Neutrophil (primary cell): Measurements from ENCODE around the gene PTPRN2.

Experiments used
- H3K27ac ChIP-seq: fragments of 200-600 bp; sonication (generic); 2 replicates; pipeline ENCODE4 v1.5.1; 2016; ENCODE audit warnings: mild to moderate bottlenecking, moderate library complexity
- H3K27me3 ChIP-seq: fragments of 200-600 bp; sonication (generic); 2 replicates; pipeline ENCODE4 v1.6.0; 2016; ENCODE audit warnings: mild to moderate bottlenecking
- H3K36me3 ChIP-seq: fragments of 200-600 bp; sonication (generic); 2 replicates; pipeline ENCODE4 v1.5.1; 2017
- H3K4me1 ChIP-seq, 2 experiments: fragments of 200-600 bp in 1 of 2; sonication (generic) in 1 of 2; 1 replicate in 1 of 2; 2 replicates in 1 of 2; pipeline versions ENCODE4 v1.5.1 to v1.6.1; 2013 to 2016; ENCODE audit warnings: low read depth in 1 of 2, low read length in 1 of 2, mild to moderate bottlenecking in 1 of 2, moderate library complexity in 1 of 2; ENCODE audit not compliant: control insufficient read depth in 1 of 2, insufficient read depth in 1 of 2
- H3K4me3 ChIP-seq, 2 experiments: fragments of 200-600 bp in 1 of 2; sonication (generic) in 1 of 2; 1 replicate in 1 of 2; 2 replicates in 1 of 2; pipeline ENCODE4 v1.5.1; 2013 to 2016; ENCODE audit warnings: low read depth in 1 of 2, low read length in 1 of 2, mild to moderate bottlenecking in 1 of 2, moderate library complexity in 1 of 2
- H3K9me3 ChIP-seq: fragments of 200-600 bp; sonication (generic); 2 replicates; pipeline ENCODE4 v1.5.1; 2016
- TF ChIP-seq, protein P1 (sequence below): fragments of 200-600 bp; sonication (generic); IDR thresholded peaks from 2 replicates; pipeline ENCODE4 v1.5.1; 2016; ENCODE audit warnings: antibody characterized with exemption

The PTPRN2 gene

DNA sequence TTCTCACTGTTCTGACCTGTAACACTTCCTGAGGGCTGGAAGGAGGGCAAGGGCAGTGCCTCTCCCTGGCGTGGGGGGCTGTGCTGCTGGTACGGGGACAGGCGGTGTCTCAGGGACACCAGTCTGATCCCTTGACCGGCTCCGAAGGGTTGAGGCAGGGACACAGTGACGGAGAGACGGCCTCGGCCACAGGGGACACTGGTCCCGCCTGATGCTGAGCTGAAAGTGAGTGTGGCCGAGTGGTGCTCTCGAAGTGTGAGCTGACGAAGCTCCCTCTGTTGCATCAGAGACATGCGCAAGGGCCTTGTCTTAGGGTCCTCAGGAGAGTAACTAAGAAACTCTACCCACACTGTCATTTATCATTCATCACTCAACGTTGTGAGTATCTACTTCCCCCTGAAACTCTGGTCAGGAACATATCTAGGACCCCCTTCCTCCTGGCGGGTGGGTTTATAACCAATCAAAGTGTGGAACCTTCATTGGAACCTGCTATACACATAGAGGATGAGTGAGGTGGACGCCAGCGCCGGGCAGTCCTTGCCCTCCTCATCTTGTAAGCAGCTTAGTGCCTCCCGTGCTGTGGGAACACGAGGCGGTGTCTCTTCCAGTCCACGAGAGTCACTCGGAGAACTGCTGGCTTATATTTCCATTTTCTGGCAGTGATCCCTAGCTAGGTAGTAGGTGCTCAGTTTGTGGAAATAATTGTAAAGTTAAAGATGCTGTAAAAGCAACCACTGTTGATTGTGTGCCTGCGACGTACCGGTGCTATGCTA, 967.7 kb downstream of the PTPRN2 start:
- Histone ChIP-seq H3K4me3 (no peak overlapping the region), H3K9me3 (no peaks in the 10 kb centered on the region), H3K27ac (no peak overlapping the region), H3K36me3 (no peaks in the 10 kb centered on the region), H3K27me3 (peaks cover 36% of the 10 kb centered on the region), H3K4me1 (no peaks in the 10 kb centered on the region)
- TF ChIP-seq, protein P1, sequence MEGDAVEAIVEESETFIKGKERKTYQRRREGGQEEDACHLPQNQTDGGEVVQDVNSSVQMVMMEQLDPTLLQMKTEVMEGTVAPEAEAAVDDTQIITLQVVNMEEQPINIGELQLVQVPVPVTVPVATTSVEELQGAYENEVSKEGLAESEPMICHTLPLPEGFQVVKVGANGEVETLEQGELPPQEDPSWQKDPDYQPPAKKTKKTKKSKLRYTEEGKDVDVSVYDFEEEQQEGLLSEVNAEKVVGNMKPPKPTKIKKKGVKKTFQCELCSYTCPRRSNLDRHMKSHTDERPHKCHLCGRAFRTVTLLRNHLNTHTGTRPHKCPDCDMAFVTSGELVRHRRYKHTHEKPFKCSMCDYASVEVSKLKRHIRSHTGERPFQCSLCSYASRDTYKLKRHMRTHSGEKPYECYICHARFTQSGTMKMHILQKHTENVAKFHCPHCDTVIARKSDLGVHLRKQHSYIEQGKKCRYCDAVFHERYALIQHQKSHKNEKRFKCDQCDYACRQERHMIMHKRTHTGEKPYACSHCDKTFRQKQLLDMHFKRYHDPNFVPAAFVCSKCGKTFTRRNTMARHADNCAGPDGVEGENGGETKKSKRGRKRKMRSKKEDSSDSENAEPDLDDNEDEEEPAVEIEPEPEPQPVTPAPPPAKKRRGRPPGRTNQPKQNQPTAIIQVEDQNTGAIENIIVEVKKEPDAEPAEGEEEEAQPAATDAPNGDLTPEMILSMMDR: no peak

DNA sequence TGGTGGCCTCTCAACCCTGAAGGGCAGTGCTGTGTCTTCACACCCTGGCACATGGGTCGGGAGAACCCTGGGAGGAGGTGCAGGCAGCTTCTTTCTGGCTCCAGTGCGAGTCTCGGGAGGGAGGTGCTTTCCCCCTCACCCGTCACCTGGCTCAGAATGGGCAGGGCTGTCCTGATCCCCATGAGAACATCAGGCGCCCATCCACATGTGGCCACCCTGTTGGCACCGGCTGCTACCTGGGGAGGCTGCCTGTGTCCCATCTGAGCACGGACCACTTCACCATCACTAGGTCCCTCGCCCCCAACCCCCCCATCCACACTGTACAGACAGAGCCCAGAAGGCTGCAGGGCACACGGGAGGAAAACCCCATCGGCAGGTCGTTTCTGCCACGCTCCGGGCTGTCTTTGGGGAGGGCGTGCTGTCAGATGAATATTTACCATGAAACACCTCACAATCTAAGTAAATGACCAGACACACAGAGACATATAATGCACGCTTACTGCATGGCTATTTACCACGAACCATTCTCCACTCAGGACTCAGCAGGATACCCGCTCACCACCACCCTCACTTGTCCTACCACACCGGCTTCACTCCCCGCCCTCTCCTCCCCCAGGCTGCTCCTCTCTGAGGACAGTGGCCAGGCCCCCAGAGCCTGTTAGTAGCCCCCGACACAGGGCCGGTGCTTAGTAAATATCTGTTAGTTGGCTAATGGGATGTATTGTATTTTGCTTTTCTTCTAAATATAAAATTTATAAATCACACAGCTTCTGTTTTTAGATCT, 968.6 kb downstream of the PTPRN2 start:
- TF ChIP-seq, protein P1: no peak
- no peaks in the 10 kb centered on the region for H3K4me1 ChIP-seq
- H3K9me3 ChIP-seq: no peaks in the 10 kb centered on the region
- no peak overlapping the region for H3K27ac ChIP-seq
- no peak overlapping the region for H3K4me3 ChIP-seq
- H3K36me3 ChIP-seq: no peaks in the 10 kb centered on the region
- H3K27me3 ChIP-seq: peaks cover 39% of the 10 kb centered on the region

DNA sequence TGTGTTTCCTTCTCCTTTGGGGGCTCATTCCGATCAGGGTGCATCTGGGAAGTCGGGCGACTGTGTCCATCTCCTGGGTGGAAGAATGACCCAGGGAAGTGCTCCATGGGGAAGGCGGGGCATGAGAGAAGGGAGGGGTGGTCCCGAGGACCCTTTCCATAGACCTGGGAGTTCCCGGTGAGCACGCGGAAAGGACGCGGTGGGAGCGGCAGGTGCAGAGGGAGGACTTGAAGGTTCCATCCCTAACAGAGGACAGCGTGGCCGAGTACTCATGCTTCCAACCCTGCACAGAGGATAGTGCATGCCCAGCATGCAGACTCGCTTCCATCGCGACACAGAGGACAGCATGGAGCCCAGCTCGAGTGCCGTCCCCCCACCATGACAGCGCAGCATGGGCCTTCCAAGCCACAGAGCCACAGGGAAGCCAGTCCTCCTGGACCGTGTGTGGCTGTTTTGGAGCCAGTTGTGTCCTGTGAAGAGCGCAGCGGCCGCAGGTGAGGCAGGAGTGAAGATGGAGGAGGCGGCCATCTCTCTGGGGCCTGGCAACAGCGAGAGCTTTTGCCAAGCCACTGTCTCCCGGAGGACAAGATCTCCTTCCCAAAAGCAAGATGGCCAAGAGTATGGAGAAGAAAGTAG, 969.4 kb downstream of the PTPRN2 start:
- H3K9me3 ChIP-seq: no peaks in the 10 kb centered on the region
- no peaks in the 10 kb centered on the region for H3K36me3 ChIP-seq
- no peak overlapping the region for H3K4me3 ChIP-seq
- no peak overlapping the region for H3K27ac ChIP-seq
- TF ChIP-seq, protein P1: no peak
- H3K27me3 ChIP-seq: peaks cover 39% of the 10 kb centered on the region
- H3K4me1 ChIP-seq: peaks cover 0 to 4% of the 10 kb centered on the region in 2 experiments

DNA sequence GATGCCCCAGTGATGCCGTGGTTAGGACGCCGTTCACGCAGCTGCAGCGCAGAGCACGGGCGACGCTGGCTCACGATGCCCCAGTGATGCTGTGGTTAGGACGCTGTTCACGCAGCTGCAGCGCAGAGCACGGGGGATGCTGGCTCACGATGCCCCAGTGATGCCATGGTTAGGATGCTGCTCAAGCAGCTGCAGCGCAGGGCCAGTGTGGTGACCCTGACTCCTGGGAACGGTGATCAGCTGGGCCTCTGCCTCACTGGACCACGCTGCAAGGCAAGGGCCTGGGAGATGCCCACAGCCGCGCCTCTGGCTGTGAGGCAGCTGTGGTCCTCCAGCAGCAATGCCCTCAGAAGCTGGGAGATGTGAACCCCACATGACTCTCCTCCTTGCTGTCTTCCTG, 970.2 kb downstream of the PTPRN2 start:
- H3K4me1 ChIP-seq: peaks cover 3 to 12% of the 10 kb centered on the region in 2 experiments
- H3K9me3 ChIP-seq: no peaks in the 10 kb centered on the region
- peaks cover 40% of the 10 kb centered on the region for H3K27me3 ChIP-seq
- no peaks in the 10 kb centered on the region for H3K36me3 ChIP-seq
- TF ChIP-seq, protein P1: no peak
- H3K27ac ChIP-seq: no peak overlapping the region
- H3K4me3 ChIP-seq: no peak overlapping the region

DNA sequence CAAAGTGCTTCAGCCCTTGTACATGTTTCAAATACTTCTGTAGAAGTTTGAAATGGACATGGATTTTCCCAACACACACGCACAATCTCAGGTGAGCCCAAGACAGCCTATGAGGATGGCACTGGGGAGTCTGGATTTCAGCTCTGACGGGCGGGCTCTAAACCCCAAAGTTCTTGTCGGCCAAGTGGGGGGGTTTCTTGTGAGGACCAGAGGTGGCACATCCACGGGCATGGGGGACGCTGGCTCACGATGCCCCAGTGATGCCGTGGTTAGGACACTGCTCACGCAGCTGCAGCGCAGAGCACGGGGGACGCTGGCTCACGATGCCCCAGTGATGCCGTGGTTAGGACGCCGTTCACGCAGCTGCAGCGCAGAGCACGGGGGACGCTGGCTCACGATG, 970.7 kb downstream of the PTPRN2 start:
- H3K9me3 ChIP-seq: no peaks in the 10 kb centered on the region
- TF ChIP-seq, protein P1: no peak
- no peak overlapping the region for H3K4me3 ChIP-seq
- H3K27ac ChIP-seq: no peak overlapping the region
- H3K36me3 ChIP-seq: no peaks in the 10 kb centered on the region
- peaks cover 45% of the 10 kb centered on the region for H3K27me3 ChIP-seq
- peaks cover 6 to 14% of the 10 kb centered on the region in 2 experiments for H3K4me1 ChIP-seq
